ENCODE results near the gene SNX7.

Gene SNX7

GRCh38 chr1:98698625-98699024 lies 37.1 kb downstream of the SNX7 start:
- DNase-seq: no peak

- no peak for DNase-seq
These were observed 38.7 kb downstream of the SNX7 start for GRCh38 chr1:98700228-98700627.

DNA sequence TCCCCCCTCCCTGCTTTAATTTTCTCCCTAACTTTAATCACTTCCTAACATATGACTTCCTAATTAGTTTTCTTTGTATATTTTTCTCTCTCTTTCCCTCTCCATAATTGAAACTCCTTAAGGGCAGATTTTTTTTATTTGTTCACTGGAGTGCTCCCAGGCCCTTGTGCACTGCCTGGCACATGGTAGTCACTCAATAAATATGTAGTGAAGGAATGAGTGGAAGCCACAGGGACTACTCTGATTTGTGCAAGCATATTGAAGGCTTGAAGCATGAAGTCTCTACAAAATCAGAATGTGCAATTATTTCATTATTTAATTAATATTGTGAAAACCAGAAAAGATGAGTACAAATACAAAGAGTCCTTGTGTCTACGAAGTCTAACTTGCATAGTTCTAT lies 41.5 kb downstream of the SNX7 start:
- DNase-seq: no peak

DNA sequence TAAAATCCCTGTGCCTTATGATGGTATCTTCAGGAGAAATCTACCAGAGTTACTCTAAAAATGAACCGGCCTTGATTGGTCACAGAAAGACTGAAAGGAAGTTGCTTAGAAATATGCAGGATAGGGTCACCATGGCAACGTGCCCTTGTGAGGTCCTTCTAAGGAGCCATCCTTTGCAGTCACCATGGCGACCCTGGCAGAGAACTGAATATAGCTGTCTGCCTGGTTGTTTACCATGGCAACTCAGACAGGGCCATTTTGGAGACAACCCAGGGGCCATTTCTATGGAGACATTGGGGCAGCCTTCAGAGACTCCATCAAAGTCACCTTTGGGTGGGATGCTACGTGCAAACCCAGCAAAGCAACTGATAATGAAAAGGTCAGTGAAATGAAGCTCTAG lies 43.0 kb downstream of the SNX7 start:
- no peak for DNase-seq

DNA sequence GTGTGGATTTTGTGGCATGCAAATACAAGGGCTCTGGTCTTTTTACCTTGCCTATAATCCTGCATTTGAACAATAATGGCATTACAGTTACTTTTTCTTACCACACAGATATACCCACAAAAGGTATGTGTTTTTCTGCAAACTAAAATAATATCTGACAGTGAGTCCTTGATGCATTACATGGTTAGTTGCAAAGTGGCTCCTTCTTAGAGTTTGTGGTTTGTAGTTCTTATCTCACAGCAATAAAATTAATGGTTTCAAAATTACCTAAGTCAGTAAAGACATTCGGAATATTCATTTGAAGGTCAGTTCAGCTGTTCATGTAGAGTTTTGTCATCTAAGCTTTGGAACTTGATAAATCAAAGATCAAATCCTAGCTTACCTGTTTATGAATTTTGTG lies 43.5 kb downstream of the SNX7 start:
- DNase-seq: no peak

DNA sequence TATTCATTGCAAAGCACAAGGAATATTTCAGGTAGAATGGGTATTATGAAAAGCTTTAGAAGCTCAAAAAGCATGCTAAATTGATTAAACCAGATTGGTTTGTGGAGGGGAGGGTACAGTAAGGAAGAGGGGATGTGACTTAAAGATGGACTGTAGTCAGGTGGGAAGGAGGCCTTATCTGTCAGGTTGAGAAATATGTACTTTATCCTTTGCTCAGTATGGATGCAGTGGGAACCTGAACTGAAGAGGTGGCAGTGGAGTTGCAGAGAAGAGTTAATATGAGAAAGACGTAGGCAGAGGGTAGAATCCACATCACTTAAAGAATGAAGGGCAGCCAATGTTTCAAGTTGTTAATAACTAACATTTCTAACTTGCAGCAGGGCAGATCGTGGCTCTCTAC lies 44.1 kb downstream of the SNX7 start:
- no peak for DNase-seq

- no peak for DNase-seq
These were observed 44.8 kb downstream of the SNX7 start for GRCh38 chr1:98706173-98706843.

DNA sequence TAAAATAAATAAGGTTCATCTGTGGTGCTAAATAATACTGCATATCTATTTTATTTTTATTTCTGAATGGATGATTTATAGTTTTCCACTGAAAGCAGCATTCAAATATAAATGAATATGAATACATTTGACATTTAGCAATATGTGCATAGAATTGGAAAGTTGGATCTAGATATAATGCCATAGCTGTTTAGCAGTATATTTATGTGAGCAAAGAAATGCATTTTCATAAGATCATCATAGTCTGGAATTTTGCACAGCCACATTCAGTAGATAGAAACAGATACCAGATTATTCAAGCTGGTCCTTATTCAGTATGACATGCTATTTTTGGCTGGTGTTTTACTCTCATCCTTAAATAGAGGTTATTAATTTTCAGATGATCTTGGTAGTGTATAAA lies 46.0 kb downstream of the SNX7 start:
- DNase-seq: no peak

- no peak for DNase-seq
These were observed 48.4 kb downstream of the SNX7 start for GRCh38 chr1:98709906-98710305.

- no peak for DNase-seq
These were observed 62.1 kb downstream of the SNX7 start for GRCh38 chr1:98723574-98723973.

- no peak for DNase-seq
These were observed 71.7 kb downstream of the SNX7 start for GRCh38 chr1:98732985-98733781.

- no peak for DNase-seq
These were observed 72.2 kb downstream of the SNX7 start for GRCh38 chr1:98733782-98734112.

GRCh38 chr1:98735756-98736155 lies 74.2 kb downstream of the SNX7 start:
- no peak for DNase-seq

- no peak for DNase-seq
These were observed 76.3 kb downstream of the SNX7 start for GRCh38 chr1:98737835-98738234.

DNA sequence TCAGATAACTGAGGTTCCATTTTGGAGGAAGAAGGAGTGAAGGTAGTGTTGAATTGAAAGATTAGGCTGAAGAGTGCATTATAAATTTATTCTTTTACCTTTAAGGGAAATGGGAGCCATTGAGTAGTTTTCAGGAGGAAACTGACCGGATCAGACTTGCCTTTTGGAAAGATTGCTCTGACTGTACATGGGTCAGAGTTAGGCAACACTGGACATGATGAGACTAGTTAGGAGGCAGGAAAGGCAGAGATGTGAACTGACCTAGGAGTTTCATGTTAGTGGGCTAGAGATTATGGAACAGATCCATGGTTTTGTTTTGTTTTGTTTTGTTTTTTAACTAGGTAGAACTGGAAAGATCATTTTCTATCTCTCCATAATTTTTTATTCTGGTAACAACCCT lies 78.2 kb downstream of the SNX7 start:
- no peak for DNase-seq

GRCh38 chr1:98741164-98741563 lies 79.6 kb downstream of the SNX7 start:
- DNase-seq: no peak

GRCh38 chr1:98749152-98749756 lies 87.7 kb downstream of the SNX7 start:
- DNase-seq: peak; percentile 12 to 47

DNA sequence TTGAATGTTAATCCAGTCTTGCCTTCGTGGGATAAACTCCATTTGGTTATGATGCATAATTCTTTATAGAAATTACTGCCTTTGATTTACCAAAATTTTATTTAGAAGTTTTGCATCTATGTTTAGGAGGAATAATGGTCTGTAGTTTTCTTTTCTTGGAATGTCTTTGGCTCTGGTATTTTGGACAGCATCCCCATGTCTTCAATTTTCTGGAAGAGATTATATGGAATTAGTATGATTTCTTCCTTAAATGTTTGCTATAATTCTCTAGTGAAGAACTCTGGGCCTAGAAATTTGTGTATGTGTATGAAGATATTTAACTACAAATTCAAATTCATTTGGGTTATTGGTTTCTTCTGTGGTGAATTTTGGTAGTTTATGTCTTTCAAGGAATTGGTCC lies 92.7 kb downstream of the SNX7 start:
- no peak for DNase-seq

DNA sequence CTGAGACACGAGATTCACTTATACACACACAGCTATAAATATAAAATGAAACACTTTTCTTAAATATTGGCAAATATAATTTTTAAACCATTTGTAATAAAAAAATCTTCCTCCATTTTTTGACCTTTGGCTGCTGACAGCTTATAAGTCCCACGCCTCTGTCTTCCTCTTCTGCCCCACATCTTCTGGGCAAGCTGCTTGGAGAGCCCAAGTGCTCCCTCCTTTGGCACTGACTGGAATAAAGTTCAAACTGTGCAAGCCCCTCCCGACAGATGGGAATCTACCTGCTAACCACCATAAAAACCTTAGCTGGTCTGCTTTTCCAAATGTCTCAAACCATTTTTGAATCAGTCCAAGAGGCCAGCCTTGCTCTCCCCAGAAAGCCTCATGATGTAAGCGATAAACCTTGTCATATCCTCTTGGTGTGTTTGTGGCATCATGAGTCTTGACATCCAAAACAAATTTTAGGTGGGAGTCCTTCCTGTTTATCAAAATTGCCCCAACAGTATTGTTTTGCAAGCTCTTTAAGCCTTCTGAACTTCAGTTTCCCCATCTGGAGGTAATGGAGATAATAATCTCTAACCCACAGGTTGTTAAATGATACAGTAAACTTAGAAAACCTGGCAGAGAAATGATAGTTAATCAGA lies 99.8 kb downstream of the SNX7 start:
- DNase-seq: peak; percentile 25 to 50

GRCh38 chr1:98763488-98764150 lies 102.1 kb downstream of the SNX7 start:
- DNase-seq: peak; percentile 21 to 40

DNA sequence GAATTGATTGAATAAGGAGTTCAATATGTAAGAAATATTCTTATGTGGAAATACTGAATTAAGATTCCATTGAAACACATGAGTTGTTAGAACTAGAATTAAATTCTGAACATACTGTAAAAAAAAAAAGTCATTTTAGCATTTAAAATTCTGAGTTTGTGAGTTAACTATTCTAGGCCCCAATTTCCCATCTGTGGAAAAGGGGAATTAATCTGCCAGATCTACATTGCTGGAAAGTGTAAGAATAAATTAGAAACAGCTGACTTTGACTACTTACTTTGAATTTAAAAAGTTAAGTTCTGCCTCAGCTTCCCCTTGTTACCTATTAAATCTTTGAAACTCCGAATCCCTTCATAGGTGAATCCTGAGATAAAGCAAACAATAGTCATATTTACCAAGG lies 103.0 kb downstream of the SNX7 start:
- DNase-seq: no peak

- peak; percentile 53 to 58 for DNase-seq
These were observed 104.7 kb downstream of the SNX7 start for GRCh38 chr1:98766255-98766654.

GRCh38 chr1:98769162-98769561 lies 107.6 kb downstream of the SNX7 start:
- no peak for DNase-seq
